ENCODE measurements around the gene PPP1R3E. TPM values are rescaled to one million over a fixed set of nuclear protein-coding genes. Genes with fewer than 3 reads are reported as not detected.
A peak's percentile ranks its signal among the peaks of the same experiment; 100 is the strongest.

PPP1R3E gene
- total and polyA plus RNA-seq, 2 of the 13 experiments (the other 11 are each of a cell fraction or from before 2014, with no cell fraction given), result 16.5 to 26.5 TPM

DNA sequence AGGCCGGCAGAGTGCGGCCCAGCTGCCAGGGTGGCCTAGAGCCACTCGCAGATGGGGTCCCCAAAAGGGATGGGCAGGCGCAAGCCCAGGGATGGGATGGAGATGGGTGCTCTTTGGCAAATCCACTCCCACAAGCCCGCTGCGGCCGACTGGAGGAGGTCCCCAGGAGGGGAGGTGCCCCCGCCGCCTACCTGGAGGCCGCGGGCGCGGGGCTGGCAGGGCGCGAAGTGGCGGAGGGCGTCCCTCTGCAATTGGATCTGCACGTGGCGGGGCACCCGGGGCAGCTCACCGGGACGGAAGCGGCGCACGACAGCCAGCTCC is 730 bp downstream of the PPP1R3E start (continued):
- TF ChIP-seq, protein P1, sequence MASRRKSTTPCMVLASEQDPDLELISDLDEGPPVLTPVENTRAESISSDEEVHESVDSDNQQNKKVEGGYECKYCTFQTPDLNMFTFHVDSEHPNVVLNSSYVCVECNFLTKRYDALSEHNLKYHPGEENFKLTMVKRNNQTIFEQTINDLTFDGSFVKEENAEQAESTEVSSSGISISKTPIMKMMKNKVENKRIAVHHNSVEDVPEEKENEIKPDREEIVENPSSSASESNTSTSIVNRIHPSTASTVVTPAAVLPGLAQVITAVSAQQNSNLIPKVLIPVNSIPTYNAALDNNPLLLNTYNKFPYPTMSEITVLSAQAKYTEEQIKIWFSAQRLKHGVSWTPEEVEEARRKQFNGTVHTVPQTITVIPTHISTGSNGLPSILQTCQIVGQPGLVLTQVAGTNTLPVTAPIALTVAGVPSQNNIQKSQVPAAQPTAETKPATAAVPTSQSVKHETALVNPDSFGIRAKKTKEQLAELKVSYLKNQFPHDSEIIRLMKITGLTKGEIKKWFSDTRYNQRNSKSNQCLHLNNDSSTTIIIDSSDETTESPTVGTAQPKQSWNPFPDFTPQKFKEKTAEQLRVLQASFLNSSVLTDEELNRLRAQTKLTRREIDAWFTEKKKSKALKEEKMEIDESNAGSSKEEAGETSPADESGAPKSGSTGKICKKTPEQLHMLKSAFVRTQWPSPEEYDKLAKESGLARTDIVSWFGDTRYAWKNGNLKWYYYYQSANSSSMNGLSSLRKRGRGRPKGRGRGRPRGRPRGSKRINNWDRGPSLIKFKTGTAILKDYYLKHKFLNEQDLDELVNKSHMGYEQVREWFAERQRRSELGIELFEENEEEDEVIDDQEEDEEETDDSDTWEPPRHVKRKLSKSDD (CRISPR knock-in tag; IDR thresholded peaks at IDR 0.05; ENCODE audit: low read depth), result no peak
- TF ChIP-seq ZFY (CRISPR knock-in tag; IDR thresholded peaks at IDR 0.05) (peak; percentile 99), ZBTB38 (CRISPR knock-in tag; IDR thresholded peaks at IDR 0.05) (peak; percentile 60), TEAD3 (CRISPR knock-in tag; optimal IDR thresholded peaks at IDR 0.05; ENCODE audit: borderline replicate concordance) (no peak), MAF1 (CRISPR knock-in tag; IDR thresholded peaks at IDR 0.05; ENCODE audit: borderline replicate concordance) (peak; percentile 71), ZNF460 (CRISPR knock-in tag; IDR thresholded peaks at IDR 0.05; ENCODE audit: borderline replicate concordance) (no peak), NCOA5 (CRISPR knock-in tag; IDR thresholded peaks at IDR 0.05) (no peak), SMAD3 (CRISPR knock-in tag; IDR thresholded peaks at IDR 0.05) (0 out of 2 replicates have a peak, but pooled peaks have one; percentile 81), IKZF1 (IDR thresholded peaks at IDR 0.05) (no peak)
- TF ChIP-seq, protein P2, sequence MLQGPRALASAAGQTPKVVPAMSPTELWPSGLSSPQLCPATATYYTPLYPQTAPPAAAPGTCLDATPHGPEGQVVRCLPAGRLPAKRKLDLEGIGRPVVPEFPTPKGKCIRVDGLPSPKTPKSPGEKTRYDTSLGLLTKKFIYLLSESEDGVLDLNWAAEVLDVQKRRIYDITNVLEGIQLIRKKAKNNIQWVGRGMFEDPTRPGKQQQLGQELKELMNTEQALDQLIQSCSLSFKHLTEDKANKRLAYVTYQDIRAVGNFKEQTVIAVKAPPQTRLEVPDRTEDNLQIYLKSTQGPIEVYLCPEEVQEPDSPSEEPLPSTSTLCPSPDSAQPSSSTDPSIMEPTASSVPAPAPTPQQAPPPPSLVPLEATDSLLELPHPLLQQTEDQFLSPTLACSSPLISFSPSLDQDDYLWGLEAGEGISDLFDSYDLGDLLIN (CRISPR knock-in tag; IDR thresholded peaks at IDR 0.05; ENCODE audit: borderline replicate concordance), result peak; percentile 49; the same call in 1 of the 2 replicates
- TF ChIP-seq, protein P3, sequence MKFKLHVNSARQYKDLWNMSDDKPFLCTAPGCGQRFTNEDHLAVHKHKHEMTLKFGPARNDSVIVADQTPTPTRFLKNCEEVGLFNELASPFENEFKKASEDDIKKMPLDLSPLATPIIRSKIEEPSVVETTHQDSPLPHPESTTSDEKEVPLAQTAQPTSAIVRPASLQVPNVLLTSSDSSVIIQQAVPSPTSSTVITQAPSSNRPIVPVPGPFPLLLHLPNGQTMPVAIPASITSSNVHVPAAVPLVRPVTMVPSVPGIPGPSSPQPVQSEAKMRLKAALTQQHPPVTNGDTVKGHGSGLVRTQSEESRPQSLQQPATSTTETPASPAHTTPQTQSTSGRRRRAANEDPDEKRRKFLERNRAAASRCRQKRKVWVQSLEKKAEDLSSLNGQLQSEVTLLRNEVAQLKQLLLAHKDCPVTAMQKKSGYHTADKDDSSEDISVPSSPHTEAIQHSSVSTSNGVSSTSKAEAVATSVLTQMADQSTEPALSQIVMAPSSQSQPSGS (CRISPR knock-in tag; IDR thresholded peaks at IDR 0.05), result 0 out of 2 replicates have a peak, but pooled peaks have one; percentile 39
- TF ChIP-seq, protein P4, sequence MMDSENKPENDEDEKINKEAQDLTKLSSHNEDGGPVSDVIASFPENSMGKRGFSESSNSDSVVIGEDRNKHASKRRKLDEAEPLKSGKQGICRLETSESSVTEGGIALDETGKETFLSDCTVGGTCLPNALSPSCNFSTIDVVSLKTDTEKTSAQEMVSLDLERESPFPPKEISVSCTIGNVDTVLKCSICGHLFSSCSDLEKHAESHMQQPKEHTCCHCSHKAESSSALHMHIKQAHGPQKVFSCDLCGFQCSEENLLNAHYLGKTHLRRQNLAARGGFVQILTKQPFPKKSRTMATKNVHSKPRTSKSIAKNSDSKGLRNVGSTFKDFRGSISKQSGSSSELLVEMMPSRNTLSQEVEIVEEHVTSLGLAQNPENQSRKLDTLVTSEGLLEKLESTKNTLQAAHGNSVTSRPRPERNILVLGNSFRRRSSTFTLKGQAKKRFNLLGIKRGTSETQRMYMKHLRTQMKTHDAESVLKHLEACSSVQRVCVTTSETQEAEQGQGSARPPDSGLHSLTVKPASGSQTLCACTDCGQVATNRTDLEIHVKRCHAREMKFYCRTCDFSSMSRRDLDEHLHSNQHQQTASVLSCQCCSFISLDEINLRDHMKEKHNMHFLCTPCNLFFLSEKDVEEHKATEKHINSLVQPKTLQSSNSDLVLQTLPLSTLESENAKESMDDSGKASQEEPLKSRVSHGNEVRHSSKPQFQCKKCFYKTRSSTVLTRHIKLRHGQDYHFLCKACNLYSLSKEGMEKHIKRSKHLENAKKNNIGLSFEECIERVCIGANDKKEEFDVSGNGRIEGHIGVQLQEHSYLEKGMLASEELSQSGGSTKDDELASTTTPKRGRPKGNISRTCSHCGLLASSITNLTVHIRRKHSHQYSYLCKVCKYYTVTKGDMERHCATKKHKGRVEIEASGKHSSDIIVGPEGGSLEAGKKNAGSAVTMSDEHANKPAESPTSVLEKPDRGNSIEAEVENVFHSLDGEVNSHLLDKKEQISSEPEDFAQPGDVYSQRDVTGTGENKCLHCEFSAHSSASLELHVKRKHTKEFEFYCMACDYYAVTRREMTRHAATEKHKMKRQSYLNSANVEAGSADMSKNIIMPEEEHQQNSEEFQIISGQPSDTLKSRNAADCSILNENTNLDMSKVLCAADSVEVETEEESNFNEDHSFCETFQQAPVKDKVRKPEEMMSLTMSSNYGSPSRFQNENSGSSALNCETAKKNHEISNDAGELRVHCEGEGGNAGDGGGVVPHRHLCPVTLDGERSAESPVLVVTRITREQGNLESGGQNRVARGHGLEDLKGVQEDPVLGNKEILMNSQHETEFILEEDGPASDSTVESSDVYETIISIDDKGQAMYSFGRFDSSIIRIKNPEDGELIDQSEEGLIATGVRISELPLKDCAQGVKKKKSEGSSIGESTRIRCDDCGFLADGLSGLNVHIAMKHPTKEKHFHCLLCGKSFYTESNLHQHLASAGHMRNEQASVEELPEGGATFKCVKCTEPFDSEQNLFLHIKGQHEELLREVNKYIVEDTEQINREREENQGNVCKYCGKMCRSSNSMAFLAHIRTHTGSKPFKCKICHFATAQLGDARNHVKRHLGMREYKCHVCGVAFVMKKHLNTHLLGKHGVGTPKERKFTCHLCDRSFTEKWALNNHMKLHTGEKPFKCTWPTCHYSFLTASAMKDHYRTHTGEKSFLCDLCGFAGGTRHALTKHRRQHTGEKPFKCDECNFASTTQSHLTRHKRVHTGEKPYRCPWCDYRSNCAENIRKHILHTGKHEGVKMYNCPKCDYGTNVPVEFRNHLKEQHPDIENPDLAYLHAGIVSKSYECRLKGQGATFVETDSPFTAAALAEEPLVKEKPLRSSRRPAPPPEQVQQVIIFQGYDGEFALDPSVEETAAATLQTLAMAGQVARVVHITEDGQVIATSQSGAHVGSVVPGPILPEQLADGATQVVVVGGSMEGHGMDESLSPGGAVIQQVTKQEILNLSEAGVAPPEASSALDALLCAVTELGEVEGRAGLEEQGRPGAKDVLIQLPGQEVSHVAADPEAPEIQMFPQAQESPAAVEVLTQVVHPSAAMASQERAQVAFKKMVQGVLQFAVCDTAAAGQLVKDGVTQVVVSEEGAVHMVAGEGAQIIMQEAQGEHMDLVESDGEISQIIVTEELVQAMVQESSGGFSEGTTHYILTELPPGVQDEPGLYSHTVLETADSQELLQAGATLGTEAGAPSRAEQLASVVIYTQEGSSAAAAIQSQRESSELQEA (CRISPR knock-in tag; IDR thresholded peaks at IDR 0.05; ENCODE audit: not compliant biosample characterization), result no peak
- TF ChIP-seq, protein P5, sequence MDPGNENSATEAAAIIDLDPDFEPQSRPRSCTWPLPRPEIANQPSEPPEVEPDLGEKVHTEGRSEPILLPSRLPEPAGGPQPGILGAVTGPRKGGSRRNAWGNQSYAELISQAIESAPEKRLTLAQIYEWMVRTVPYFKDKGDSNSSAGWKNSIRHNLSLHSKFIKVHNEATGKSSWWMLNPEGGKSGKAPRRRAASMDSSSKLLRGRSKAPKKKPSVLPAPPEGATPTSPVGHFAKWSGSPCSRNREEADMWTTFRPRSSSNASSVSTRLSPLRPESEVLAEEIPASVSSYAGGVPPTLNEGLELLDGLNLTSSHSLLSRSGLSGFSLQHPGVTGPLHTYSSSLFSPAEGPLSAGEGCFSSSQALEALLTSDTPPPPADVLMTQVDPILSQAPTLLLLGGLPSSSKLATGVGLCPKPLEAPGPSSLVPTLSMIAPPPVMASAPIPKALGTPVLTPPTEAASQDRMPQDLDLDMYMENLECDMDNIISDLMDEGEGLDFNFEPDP (CRISPR knock-in tag; conservative IDR thresholded peaks at IDR 0.05), result no peak
- TF ChIP-seq, protein P6, sequence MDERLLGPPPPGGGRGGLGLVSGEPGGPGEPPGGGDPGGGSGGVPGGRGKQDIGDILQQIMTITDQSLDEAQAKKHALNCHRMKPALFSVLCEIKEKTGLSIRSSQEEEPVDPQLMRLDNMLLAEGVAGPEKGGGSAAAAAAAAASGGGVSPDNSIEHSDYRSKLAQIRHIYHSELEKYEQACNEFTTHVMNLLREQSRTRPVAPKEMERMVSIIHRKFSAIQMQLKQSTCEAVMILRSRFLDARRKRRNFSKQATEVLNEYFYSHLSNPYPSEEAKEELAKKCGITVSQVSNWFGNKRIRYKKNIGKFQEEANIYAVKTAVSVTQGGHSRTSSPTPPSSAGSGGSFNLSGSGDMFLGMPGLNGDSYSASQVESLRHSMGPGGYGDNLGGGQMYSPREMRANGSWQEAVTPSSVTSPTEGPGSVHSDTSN (CRISPR knock-in tag; IDR thresholded peaks at IDR 0.05), result no peak
